Natural killer cell (primary cell): ENCODE results near the gene UST. TPM values are rescaled to one million over a fixed set of nuclear protein-coding genes. Genes with fewer than 3 reads are reported as not detected.

ENCODE experiments used
- ATAC-seq, 3 donors: fragments of 150-1000 bp in 2 of 3; fragments of 200-7000 bp in 1 of 3; cut with Tn5 transposase; 1 replicate in 1 of 3; 2 replicates in 2 of 3; pipeline ENCODE4 v1.10.0; 2021; ENCODE audit warnings: mild to moderate bottlenecking in 2 of 3, moderate library complexity in 2 of 3
- DNase-seq, 2 donors: peaks; one replicate each; pipeline versions ENCODE4 v3.0.0 to v3.0.0-alpha.2; 2013 to 2021; ENCODE audit warnings: mixed read lengths in 1 of 2
- H3K27ac ChIP-seq: one replicate; pipeline ENCODE4 v1.5.1; 2013; ENCODE audit warnings: mild to moderate bottlenecking, low read length
- H3K27me3 ChIP-seq: one replicate; pipeline ENCODE4 v1.6.1; 2013; ENCODE audit warnings: low read length; ENCODE audit not compliant: control insufficient read depth, insufficient read depth
- H3K36me3 ChIP-seq: one replicate; pipeline ENCODE4 v1.6.1; 2013; ENCODE audit warnings: low read length; ENCODE audit not compliant: control insufficient read depth, insufficient read depth
- H3K4me1 ChIP-seq: one replicate; pipeline ENCODE4 v1.6.1; 2013; ENCODE audit warnings: low read length; ENCODE audit not compliant: control insufficient read depth, insufficient read depth
- H3K4me3 ChIP-seq: one replicate; pipeline ENCODE4 v1.5.1; 2013; ENCODE audit warnings: low read length
- H3K9me3 ChIP-seq: one replicate; pipeline ENCODE4 v1.6.1; 2013; ENCODE audit warnings: low read length; ENCODE audit not compliant: control insufficient read depth, insufficient read depth
- H3K27ac Mint-ChIP-seq, 2 donors: one replicate each; pipeline ENCODE4 v1.8.0; 2022; ENCODE audit warnings: mild to moderate bottlenecking in 2 of 2, mixed read lengths in 2 of 2, moderate library complexity in 1 of 2
- H3K27me3 Mint-ChIP-seq, 2 donors: one replicate each; pipeline ENCODE4 v1.8.0; 2022; ENCODE audit warnings: low read depth in 2 of 2, mixed read lengths in 2 of 2
- H3K36me3 Mint-ChIP-seq: one replicate; pipeline ENCODE4 v1.8.0; 2022; ENCODE audit warnings: mixed read lengths
- H3K4me1 Mint-ChIP-seq, 2 donors: one replicate each; pipeline ENCODE4 v1.8.0; 2022; ENCODE audit warnings: mixed read lengths in 2 of 2
- H3K4me3 Mint-ChIP-seq: one replicate; pipeline ENCODE4 v1.8.0; 2022; ENCODE audit warnings: mild to moderate bottlenecking, moderate library complexity, mixed read lengths
- H3K9me3 Mint-ChIP-seq, 2 donors: one replicate each; pipeline ENCODE4 v1.8.0; 2022; ENCODE audit warnings: mixed read lengths in 2 of 2
- CTCF ChIP-seq: fragments of 200-600 bp; IDR thresholded peaks from one replicate; pipeline ENCODE4 v1.8.0; 2022; ENCODE audit warnings: antibody characterized with exemption
- WGBS: methylation state at CpG from one replicate; pipeline ENCODE4 v1.1.7; 2013; ENCODE audit warnings: missing lambda C conversion rate; ENCODE audit not compliant: insufficient coverage; 5-methylcytosine and 5-hydroxymethylcytosine counted together
- intact Hi-C: fragments of 100-400 bp; cut with micrococcal nuclease; formaldehyde crosslinking; loops from one replicate; pipeline ENCODE4 v1.14.2; 2022
- total RNA-seq, 4 donors: library from RNA; stranded (reverse); fragments of 120-200 nt in 1 of 4; gene quantifications; one replicate each; pipeline versions ENCODE4 v1.2.3 to v1.2.4, GENCODE V29; 2013 to 2022

Gene UST
- total RNA-seq, 3 donors from 2014 or later (not counting 1 experiment from before 2014, with no cell fraction given): 6.3 to 11.9 (median 10.6) TPM

GRCh38 chr6:148986608-148987007 lies 239.8 kb downstream of the UST start:
- no peaks in the 10 kb centered on the region for H3K36me3 ChIP-seq
- DNase-seq (no peak), ATAC-seq (no peak)
- no peaks in the 10 kb centered on the region for H3K9me3 ChIP-seq
- no peaks in the 10 kb centered on the region for H3K27me3 ChIP-seq
- Mint-ChIP-seq H3K27me3 (no peaks in the 10 kb centered on the region), H3K4me3 (no peak overlapping the region), H3K4me1 (peaks cover 10 to 13% of the 10 kb centered on the region in 2 donors), H3K36me3 (no peaks in the 10 kb centered on the region), H3K27ac (no peak overlapping the region), H3K9me3 (no peaks in the 10 kb centered on the region)
- peaks cover 4% of the 10 kb centered on the region for H3K4me1 ChIP-seq
- H3K27ac ChIP-seq: no peak overlapping the region
- intact Hi-C loops: no loop called here
- 94% methylated on average over 3 of the region's 3 CpGs for WGBS
- no peak overlapping the region for H3K4me3 ChIP-seq
- TF ChIP-seq CTCF: no peak

- Mint-ChIP-seq H3K27ac (no peak overlapping the region), H3K36me3 (no peaks in the 10 kb centered on the region), H3K4me1 (peaks cover 10 to 13% of the 10 kb centered on the region in 2 donors), H3K4me3 (no peak overlapping the region), H3K27me3 (no peaks in the 10 kb centered on the region), H3K9me3 (no peaks in the 10 kb centered on the region)
- TF ChIP-seq CTCF: no peak
- WGBS: 66% methylated on average over 3 of the region's 3 CpGs
- Histone ChIP-seq H3K4me3 (no peak overlapping the region), H3K27me3 (no peaks in the 10 kb centered on the region), H3K27ac (no peak overlapping the region), H3K4me1 (peaks cover 4% of the 10 kb centered on the region), H3K9me3 (no peaks in the 10 kb centered on the region), H3K36me3 (no peaks in the 10 kb centered on the region)
- no peak for ATAC-seq
- intact Hi-C loops: no loop called here
- no peak for DNase-seq
Measured at GRCh38 chr6:148987982-148988381, 241.2 kb downstream of the UST start.

- H3K4me1 ChIP-seq: peaks cover 4% of the 10 kb centered on the region
- Mint-ChIP-seq H3K4me3 (no peak overlapping the region), H3K27ac (no peak overlapping the region), H3K36me3 (no peaks in the 10 kb centered on the region), H3K27me3 (no peaks in the 10 kb centered on the region), H3K4me1 (peaks cover 10 to 13% of the 10 kb centered on the region in 2 donors), H3K9me3 (no peaks in the 10 kb centered on the region)
- intact Hi-C loops: no loop called here
- WGBS: no CpG with 5 or more reads among the region's 1 CpG
- H3K4me3 ChIP-seq: no peak overlapping the region
- no peak overlapping the region for H3K27ac ChIP-seq
- no peak for TF ChIP-seq CTCF
- no peak for DNase-seq
- no peaks in the 10 kb centered on the region for H3K27me3 ChIP-seq
- no peak for ATAC-seq
- no peaks in the 10 kb centered on the region for H3K36me3 ChIP-seq
- H3K9me3 ChIP-seq: no peaks in the 10 kb centered on the region
Measured at GRCh38 chr6:148989585-148989984, 242.8 kb downstream of the UST start.

- 96% methylated on average over 6 of the region's 6 CpGs for WGBS
- TF ChIP-seq CTCF: no peak
- Mint-ChIP-seq H3K36me3 (no peaks in the 10 kb centered on the region), H3K4me1 (peaks cover 10 to 13% of the 10 kb centered on the region in 2 donors), H3K9me3 (no peaks in the 10 kb centered on the region), H3K27ac (no peak overlapping the region), H3K27me3 (no peaks in the 10 kb centered on the region), H3K4me3 (no peak overlapping the region)
- no peaks in the 10 kb centered on the region for H3K9me3 ChIP-seq
- ATAC-seq (no peak), DNase-seq (no peak)
- H3K4me1 ChIP-seq: peaks cover 4% of the 10 kb centered on the region
- no peaks in the 10 kb centered on the region for H3K27me3 ChIP-seq
- intact Hi-C loops: no loop called here
- H3K4me3 ChIP-seq: no peak overlapping the region
- no peak overlapping the region for H3K27ac ChIP-seq
- no peaks in the 10 kb centered on the region for H3K36me3 ChIP-seq
Measured at GRCh38 chr6:148990403-148990802, 243.6 kb downstream of the UST start.
